H7 (cell line): Measurements from ENCODE around the gene IQCK. TPM values are rescaled to one million over a fixed set of nuclear protein-coding genes. Genes with fewer than 3 reads are reported as not detected.

Experiments
- DNase-seq: peaks from one replicate; pipeline ENCODE4 v3.0.0; 2012
- H3K27me3 ChIP-seq: 2 replicates; pipeline ENCODE4 v1.6.0; 2011; ENCODE audit warnings: mild to moderate bottlenecking, low read length; ENCODE audit not compliant: control insufficient read depth, insufficient read depth
- H3K36me3 ChIP-seq: replicated peaks from 2 replicates; pipeline ENCODE4 v1.5.1; 2011; ENCODE audit warnings: low read length; ENCODE audit not compliant: control insufficient read depth, insufficient read depth
- H3K4me3 ChIP-seq: 2 replicates; pipeline ENCODE4 v1.5.1; 2011; ENCODE audit warnings: low read depth, mild to moderate bottlenecking, control low read depth, low read length, moderate library complexity; ENCODE audit not compliant: insufficient read depth
- total RNA-seq: library from RNA; depleted of rRNA; stranded (reverse); fragments of >200 nt; shearing (Covaris generic); gene quantifications from 2 replicates; pipeline ENCODE4 v1.2.3, GENCODE V29; 2014

Gene IQCK
- total RNA-seq, 1 experiment from 2014 or later = 4.4 TPM

GRCh38 chr16:19882186-19882585 is 164.1 kb downstream of the IQCK start:
- DNase-seq = peak; percentile 78
- Histone ChIP-seq H3K36me3 (no peaks in the 10 kb centered on the region; the same call in none of the 2 replicates), H3K4me3 (peak overlapping the region; percentile 90), H3K27me3 (peaks cover 11% of the 10 kb centered on the region)

- peak overlapping the region; percentile 90 for H3K4me3 ChIP-seq
- no peaks in the 10 kb centered on the region; the same call in none of the 2 replicates for H3K36me3 ChIP-seq
- H3K27me3 ChIP-seq = peaks cover 11% of the 10 kb centered on the region
- no peak for DNase-seq
These were observed 164.6 kb downstream of the IQCK start for GRCh38 chr16:19882646-19883045.

GRCh38 chr16:19883296-19883965 is 165.4 kb downstream of the IQCK start:
- Histone ChIP-seq H3K27me3 (peaks cover 11% of the 10 kb centered on the region), H3K4me3 (peak overlapping the region; percentile 90), H3K36me3 (no peaks in the 10 kb centered on the region; the same call in none of the 2 replicates)
- DNase-seq = peak; percentile 73

- DNase-seq = peak; percentile 74
- Histone ChIP-seq H3K36me3 (no peaks in the 10 kb centered on the region; the same call in none of the 2 replicates), H3K4me3 (peak overlapping the region; percentile 90), H3K27me3 (peaks cover 11% of the 10 kb centered on the region)
These were observed 166.0 kb downstream of the IQCK start for GRCh38 chr16:19883966-19884485.

GRCh38 chr16:19884611-19885450 is 166.8 kb downstream of the IQCK start, which contains the start of gene GPRC5B:
Gene GPRC5B (minus strand): TSS chr16:19884848. CDS start chr16:19872845, 12,003 bp downstream.
- Histone ChIP-seq H3K27me3 (peaks cover 11% of the 10 kb centered on the region), H3K4me3 (peak within 1 kb of the TSS; percentile 90), H3K36me3 (no peaks in the 10 kb centered on the region; the same call in none of the 2 replicates)
- DNase-seq = peak; percentile 94

- Histone ChIP-seq H3K27me3 (peaks cover 11% of the 10 kb centered on the region), H3K4me3 (no peak overlapping the region; the same call in 1 of the 2 replicates), H3K36me3 (no peaks in the 10 kb centered on the region; the same call in 1 of the 2 replicates)
- DNase-seq = no peak
These were observed 167.5 kb downstream of the IQCK start for GRCh38 chr16:19885451-19886072.

- H3K27me3 ChIP-seq = peaks cover 11% of the 10 kb centered on the region
- no peaks in the 10 kb centered on the region for H3K36me3 ChIP-seq
- no peak overlapping the region for H3K4me3 ChIP-seq
- peak; percentile 81 for DNase-seq
These were observed 168.2 kb downstream of the IQCK start for GRCh38 chr16:19886073-19886941.

GRCh38 chr16:19888834-19889233 is 170.8 kb downstream of the IQCK start:
- no peak for DNase-seq
- Histone ChIP-seq H3K36me3 (no peaks in the 10 kb centered on the region), H3K27me3 (peaks cover 11% of the 10 kb centered on the region), H3K4me3 (no peak overlapping the region)

- H3K27me3 ChIP-seq = peaks cover under 1% of the 10 kb centered on the region; the same call in 1 of the 2 replicates
- H3K4me3 ChIP-seq = no peak overlapping the region
- DNase-seq = no peak
- no peaks in the 10 kb centered on the region for H3K36me3 ChIP-seq
These were observed 172.8 kb downstream of the IQCK start for GRCh38 chr16:19890901-19891300.

- DNase-seq = no peak
- no peaks in the 10 kb centered on the region for H3K27me3 ChIP-seq
- no peak overlapping the region for H3K4me3 ChIP-seq
- H3K36me3 ChIP-seq = no peaks in the 10 kb centered on the region
These were observed 174.8 kb downstream of the IQCK start for GRCh38 chr16:19892902-19893301.

- no peak for DNase-seq
- H3K27me3 ChIP-seq = no peaks in the 10 kb centered on the region
- no peaks in the 10 kb centered on the region for H3K36me3 ChIP-seq
- H3K4me3 ChIP-seq = no peak overlapping the region
These were observed 176.5 kb downstream of the IQCK start for GRCh38 chr16:19894586-19894985.

- Histone ChIP-seq H3K4me3 (no peak overlapping the region), H3K36me3 (no peaks in the 10 kb centered on the region), H3K27me3 (no peaks in the 10 kb centered on the region)
- no peak for DNase-seq
These were observed 178.9 kb downstream of the IQCK start for GRCh38 chr16:19896951-19897350.

GRCh38 chr16:19898166-19898565 is 180.1 kb downstream of the IQCK start:
- peak; percentile 39 for DNase-seq
- no peaks in the 10 kb centered on the region for H3K36me3 ChIP-seq
- no peak overlapping the region for H3K4me3 ChIP-seq
- no peaks in the 10 kb centered on the region for H3K27me3 ChIP-seq
